GM12878 (cell line): ENCODE measurements around the gene PNMT. TPM values are rescaled to one million over a fixed set of nuclear protein-coding genes. Genes with fewer than 3 reads are reported as not detected.

Experiments
- ATAC-seq: fragments of 200-7000 bp; cut with Tn5 transposase; 3 replicates; pipeline ENCODE4 v1.9.1; 2020; ENCODE audit warnings: mild to moderate bottlenecking, moderate library complexity
- Bru-seq: library from RNA; stranded (reverse); fragments of 400-500 nt; gene quantifications from one replicate; lab custom pipeline; 2021; lab: Mats Ljungman, UMichigan
- BruChase-seq, 2 experiments: library from RNA; stranded (reverse); fragments of 400-500 nt; gene quantifications; one replicate each; lab custom pipeline; 2021; lab: Mats Ljungman, UMichigan
- BruUV-seq: library from RNA; stranded (reverse); fragments of 400-500 nt; replicated peaks from 2 replicates; lab custom pipeline; 2021; lab: Mats Ljungman, UMichigan
- CTCF ChIA-PET: fragments of 300-600 bp; sonication (Branson Sonifier 250); formaldehyde crosslinking; extraction: SDS; loops from one replicate; lab custom pipeline; 2021; ENCODE audit warnings: inconsistent platforms; lab: Yijun Ruan, JAX
- POLR2A ChIA-PET: fragments of 350-600 bp; formaldehyde crosslinking; extraction: SDS; loops from one replicate; lab custom pipeline; 2021; ENCODE audit warnings: inconsistent platforms; lab: Charles Lee
- RAD21 ChIA-PET: fragments of 300-600 bp; sonication (Branson Sonifier 250); formaldehyde crosslinking; loops from one replicate; lab custom pipeline; 2023; ENCODE audit warnings: antibody characterized with exemption; ENCODE audit not compliant: unreplicated experiment; lab: Charles Lee
- SMC1A ChIA-PET: fragments of 300-600 bp; sonication (Branson Sonifier 250); formaldehyde crosslinking; loops from one replicate; lab custom pipeline; 2023; ENCODE audit not compliant: unreplicated experiment, uncharacterized antibody; lab: Charles Lee
- DNase-seq: peaks from one replicate; pipeline ENCODE4 v3.0.0-alpha.2; 2011; ENCODE audit warnings: low read depth, low spot score
- FAIRE-seq: peaks from 3 replicates; lab custom pipeline; 2011; peaks lifted over from hg19 to GRCh38; lab: Jason Lieb, UNC
- H2AFZ ChIP-seq: 2 replicates; pipeline ENCODE4 v1.6.0; 2011; ENCODE audit warnings: low read depth, low read length, control low read depth; ENCODE audit not compliant: control insufficient read depth
- H3K27ac ChIP-seq: 2 replicates; pipeline ENCODE4 v1.5.1; 2011; ENCODE audit warnings: control low read depth; ENCODE audit not compliant: control insufficient read depth, insufficient read depth
- H3K27me3 ChIP-seq, 2 experiments: replicated peaks in 1 of 2; 2 replicates each; pipeline versions ENCODE4 v1.6.0 to v1.6.1; 2011; ENCODE audit warnings: low read length in 1 of 2; ENCODE audit not compliant: control insufficient read depth in 2 of 2, insufficient read depth in 2 of 2
- H3K36me3 ChIP-seq, 2 experiments: 2 replicates each; pipeline ENCODE4 v1.5.1; 2011; ENCODE audit warnings: low read length in 1 of 2; ENCODE audit not compliant: control insufficient read depth in 2 of 2, insufficient read depth in 2 of 2
- H3K4me1 ChIP-seq: 2 replicates; pipeline ENCODE4 v1.6.1; 2011; ENCODE audit warnings: mild to moderate bottlenecking, low read length, moderate library complexity, mixed read lengths; ENCODE audit not compliant: control insufficient read depth, insufficient read depth
- H3K4me2 ChIP-seq: 2 replicates; pipeline ENCODE4 v1.6.0; 2011; ENCODE audit warnings: control low read depth; ENCODE audit not compliant: control insufficient read depth, insufficient read depth
- H3K4me3 ChIP-seq: fragments of 200-600 bp; sonication (generic); 2 replicates; pipeline ENCODE4 v1.5.1; 2016
- H3K79me2 ChIP-seq: 2 replicates; pipeline ENCODE4 v1.6.0; 2011; ENCODE audit warnings: low read length; ENCODE audit not compliant: control insufficient read depth, insufficient read depth
- H3K9ac ChIP-seq: 2 replicates; pipeline ENCODE4 v1.8.0; 2011; ENCODE audit warnings: low read length, control low read depth, mixed read lengths; ENCODE audit not compliant: control insufficient read depth, insufficient read depth
- H3K9me3 ChIP-seq: replicated peaks from 3 replicates; pipeline ENCODE4 v1.5.1; 2011; ENCODE audit warnings: mild to moderate bottlenecking, low read length; ENCODE audit not compliant: control insufficient read depth, insufficient read depth
- H4K20me1 ChIP-seq: 2 replicates; pipeline ENCODE4 v1.6.0; 2011; ENCODE audit not compliant: control insufficient read depth, insufficient read depth
- CBFB ChIP-seq: IDR thresholded peaks from 2 replicates; pipeline ENCODE4 v1.6.1; 2016; ENCODE audit warnings: antibody characterized with exemption, low read depth
- CHD1 ChIP-seq: IDR thresholded peaks from 2 replicates; pipeline ENCODE4 v1.6.1; 2012; ENCODE audit warnings: low read depth, low read length, improper control_type of control experiment
- CTCF ChIP-seq, 3 experiments: IDR thresholded peaks in 2 of 3; conservative IDR thresholded peaks in 1 of 3; 2 replicates each; pipeline ENCODE4 v1.5.1; 2011; ENCODE audit warnings: low read depth in 3 of 3, low read length in 3 of 3, mild to moderate bottlenecking in 3 of 3, control low read depth in 2 of 3, moderate library complexity in 2 of 3, inconsistent platforms in 1 of 3, mixed read lengths in 1 of 3; ENCODE audit not compliant: control insufficient read depth in 2 of 3, insufficient read depth in 1 of 3; ENCODE audit errors: extremely low read depth in 1 of 3
- FOXM1 ChIP-seq: IDR thresholded peaks from 2 replicates; pipeline ENCODE4 v1.6.1; 2012; ENCODE audit warnings: low read depth, mild to moderate bottlenecking, inconsistent platforms, low read length, moderate library complexity
- KDM1A ChIP-seq: fragments of 200-600 bp; sonication (generic); IDR thresholded peaks from 2 replicates; pipeline ENCODE4 v1.6.1; 2016; ENCODE audit warnings: borderline replicate concordance
- MXI1 ChIP-seq: fragments of 150-350 bp; IDR thresholded peaks from 2 replicates; pipeline ENCODE4 v1.6.1; 2011; ENCODE audit warnings: low read depth, mild to moderate bottlenecking, inconsistent platforms, low read length, improper control_type of control experiment
- NBN ChIP-seq: fragments of 450-650 bp; IDR thresholded peaks from 2 replicates; pipeline ENCODE4 v1.6.1; 2016
- NFXL1 ChIP-seq: fragments of 450-650 bp; IDR thresholded peaks from 2 replicates; pipeline ENCODE4 v1.6.1; 2017; ENCODE audit warnings: antibody characterized with exemption, mild to moderate bottlenecking, borderline replicate concordance
- SRF ChIP-seq, 2 experiments: IDR thresholded peaks; 2 replicates each; pipeline ENCODE4 v1.6.1; 2011; ENCODE audit warnings: low read depth in 2 of 2, low read length in 2 of 2, mild to moderate bottlenecking in 1 of 2, moderate library complexity in 1 of 2
- ZBED1 ChIP-seq: IDR thresholded peaks from 2 replicates; pipeline ENCODE4 v1.6.1; 2016; ENCODE audit warnings: borderline replicate concordance
- WGBS: methylation state at CpG from one replicate; pipeline ENCODE4 v1.1.6; 2016; ENCODE audit warnings: low lambda C conversion rate; ENCODE audit not compliant: insufficient replicate concordance, insufficient coverage; ENCODE audit errors: missing lambda C conversion rate; 5-methylcytosine and 5-hydroxymethylcytosine counted together
- in situ Hi-C: fragments of 300-500 bp; cut with MboI; formaldehyde crosslinking; loops from 9 replicates; pipeline ENCODE4 v1.14.3; 2018; ENCODE audit warnings: mixed read lengths
- intact Hi-C: fragments of 100-400 bp; cut with micrococcal nuclease; formaldehyde crosslinking; loops from one replicate; pipeline ENCODE4 v1.14.2; 2022; ENCODE audit not compliant: unreplicated experiment
- long read RNA-seq, 2 experiments: library from polyadenylated mRNA; unstranded; transcript quantifications; one replicate each; pipeline ENCODE4 v2.0.0, GENCODE V29; 2019 to 2020
- polyA minus RNA-seq, 3 experiments: library from RNA; depleted of rRNA, polyadenylated mRNA; stranded (reverse); fragments of >200 nt; gene quantifications; 2 replicates each; pipeline ENCODE4 v1.2.3, GENCODE V29; 2011
- polyA plus RNA-seq, 11 experiments: library from polyadenylated mRNA; depleted of rRNA in 4 of 11; unstranded in 6 of 11; stranded (reverse) in 5 of 11; fragments of >200 nt; fragmentation: Nextera tagmentation in 4 of 11; fragmentation: Illumina TruSeq in 1 of 11; extraction: Ambion mirVana in 4 of 11; extraction: Trizol in 1 of 11; gene quantifications; 1 replicate in 1 of 11; 2 replicates in 10 of 11; pipeline versions ENCODE4 v1.2.1 to v1.2.3, GENCODE V29; 2011 to 2016; ENCODE audit warnings: inconsistent platforms in 2 of 11, missing spikeins in 2 of 11, low read depth in 1 of 11
- total RNA-seq, 4 experiments: library from RNA; depleted of rRNA in 3 of 4; stranded (reverse); fragments of >200 nt in 3 of 4; fragmentation: Illumina TruSeq in 1 of 4; extraction: Trizol in 1 of 4; gene quantifications; 2 replicates each; pipeline versions ENCODE4 v1.2.1 to v1.2.3, GENCODE V29; 2013 to 2021
- TF ChIP-seq, protein P1 (sequence below): fragments of 450-650 bp; IDR thresholded peaks from 2 replicates; pipeline ENCODE4 v1.6.1; 2018; ENCODE audit warnings: mild to moderate bottlenecking, low read depth, moderate library complexity; ENCODE audit not compliant: partially characterized antibody

The PNMT gene, protein sequence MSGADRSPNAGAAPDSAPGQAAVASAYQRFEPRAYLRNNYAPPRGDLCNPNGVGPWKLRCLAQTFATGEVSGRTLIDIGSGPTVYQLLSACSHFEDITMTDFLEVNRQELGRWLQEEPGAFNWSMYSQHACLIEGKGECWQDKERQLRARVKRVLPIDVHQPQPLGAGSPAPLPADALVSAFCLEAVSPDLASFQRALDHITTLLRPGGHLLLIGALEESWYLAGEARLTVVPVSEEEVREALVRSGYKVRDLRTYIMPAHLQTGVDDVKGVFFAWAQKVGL
- not detected in 2 replicates for total RNA-seq (2013; cell fraction: nucleolus; rRNA removed)
- total RNA-seq (2014; rRNA removed) (not detected in 2 replicates), total RNA-seq (2014; rRNA removed; fragmentation: Illumina TruSeq; extraction: Trizol) (not detected in 2 replicates), total RNA-seq (2021) (not detected in 2 replicates), polyA plus RNA-seq (2011; rRNA removed) (not detected in 2 replicates), polyA plus RNA-seq (2014; fragmentation: Illumina TruSeq; extraction: Trizol) (not detected in 2 replicates), polyA plus RNA-seq (2014; fragmentation: Nextera tagmentation; extraction: Ambion mirVana) (not detected), polyA plus RNA-seq (2014; rRNA removed) (0.24 TPM in 1 of 2 replicates, not detected in the other), polyA plus RNA-seq (2016; fragmentation: Nextera tagmentation; extraction: Ambion mirVana) (not detected), polyA minus RNA-seq (2011; rRNA and poly(A)+ RNA removed) (not detected in 2 replicates), Bru-seq, nascent RNA (not detected), BruChase-seq, experiment 1, labeled RNA remaining after a 6-hour chase (not detected), BruChase-seq, experiment 2, labeled RNA remaining after a 2-hour chase (not detected)
- not detected for polyA plus RNA-seq (2011; ENCODE audit: low read depth)
- polyA plus RNA-seq (2011; cell fraction: cytosol; rRNA removed), result not detected in 2 replicates
- 0.12 TPM in 1 of 2 replicates, not detected in the other for polyA plus RNA-seq (2011; cell fraction: nucleus; rRNA removed)
- polyA plus RNA-seq (2012), result not detected in 2 replicates
- polyA minus RNA-seq (2011; cell fraction: cytosol; rRNA and poly(A)+ RNA removed), result not detected in 2 replicates
- not detected in 2 replicates for polyA minus RNA-seq (2011; cell fraction: nucleus; rRNA and poly(A)+ RNA removed)
- long read RNA-seq, experiment 1, result 0 reads
- long read RNA-seq, experiment 2, result 0 reads

DNA sequence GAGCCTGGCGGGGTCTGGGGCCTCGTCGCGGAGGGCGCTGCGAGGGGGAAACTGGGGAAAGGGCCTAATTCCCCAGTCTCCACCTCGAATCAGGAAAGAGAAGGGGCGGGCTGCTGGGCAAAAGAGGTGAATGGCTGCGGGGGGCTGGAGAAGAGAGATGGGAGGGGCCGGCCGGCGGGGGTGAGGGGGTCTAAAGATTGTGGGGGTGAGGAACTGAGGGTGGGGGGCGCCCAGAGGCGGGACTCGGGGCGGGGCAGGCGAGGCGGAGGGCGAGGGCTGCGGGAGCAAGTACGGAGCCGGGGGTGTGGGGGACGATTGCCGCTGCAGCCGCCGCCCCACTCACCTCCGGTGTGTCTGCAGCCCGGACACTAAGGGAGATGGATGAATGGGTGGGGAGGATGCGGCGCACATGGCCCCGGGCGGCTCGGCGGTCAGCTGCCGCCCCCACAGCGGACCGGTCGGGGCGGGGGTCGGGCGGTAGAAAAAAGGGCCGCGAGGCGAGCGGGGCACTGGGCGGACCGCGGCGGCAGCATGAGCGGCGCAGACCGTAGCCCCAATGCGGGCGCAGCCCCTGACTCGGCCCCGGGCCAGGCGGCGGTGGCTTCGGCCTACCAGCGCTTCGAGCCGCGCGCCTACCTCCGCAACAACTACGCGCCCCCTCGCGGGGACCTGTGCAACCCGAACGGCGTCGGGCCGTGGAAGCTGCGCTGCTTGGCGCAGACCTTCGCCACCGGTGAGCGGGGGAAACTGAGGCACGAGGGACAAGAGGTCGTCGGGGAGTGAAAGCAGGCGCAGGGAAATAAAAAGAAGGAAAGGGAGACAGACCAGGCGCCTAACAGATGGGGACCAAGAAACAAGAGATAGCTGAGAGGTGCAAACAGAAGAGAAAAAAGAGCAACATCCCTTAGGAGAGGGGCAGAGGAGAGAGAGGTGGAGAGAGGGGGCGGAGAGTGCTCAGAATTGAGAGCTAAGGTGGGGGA is at the start of gene PNMT:
Gene PNMT, plus strand, starts transcription at position 509 of the 980 bp plus-strand sequence. Its CDS starts 23 bp downstream, at position 532.
- RAD21 ChIA-PET, result interaction anchor here (0.9 to 1.1 kb wide), 2 partner anchors 20 to 62 kb away, joined by 3 to 4 read pairs; partner anchors contain the start of genes MIEN1 and PGAP3
- BruUV-seq, result no TSS peak
- Histone ChIP-seq H3K4me3 (peak within 1 kb of the TSS; percentile 44; the same call in 1 of the 2 replicates), H3K27me3 (peaks cover 4 to 6% of the 10 kb centered on the region in 2 experiments; a peak in 3 of 4 replicates), H3K4me2 (peak within 1 kb of the TSS; percentile 71; the same call in 1 of the 2 replicates), H3K79me2 (no peaks in the 10 kb centered on the region), H3K27ac (no peak within 1 kb of the TSS), H2AFZ (peak within 1 kb of the TSS; percentile 58), H3K9ac (no peak within 1 kb of the TSS), H4K20me1 (no peaks in the 10 kb centered on the region; the same call in 1 of the 2 replicates), H3K36me3 (no peaks in the 10 kb centered on the region; a peak in 2 of 4 replicates), H3K4me1 (no peaks in the 10 kb centered on the region), H3K9me3 (no peaks in the 10 kb centered on the region)
- POLR2A ChIA-PET, result interaction anchor here (0.6 kb wide), 1 partner anchor 87 kb away, joined by 3 read pairs; no protein-coding TSS in a partner anchor
- ATAC-seq (peak; percentile 82), DNase-seq (no peak), FAIRE-seq (no peak)
- WGBS, result 2% methylated on average over 47 of the region's 85 CpGs
- CTCF ChIA-PET, result interaction anchor here (0.8 to 9.1 kb wide), 10 partner anchors 9 to 196 kb away, joined by 3 to 114 read pairs (median 4); partner anchors contain the start of genes IKZF3, MIEN1 and STARD3
- SMC1A ChIA-PET, result interaction anchor here (0.6 to 1.5 kb wide), 5 partner anchors 19 to 47 kb away, joined by 3 to 6 read pairs (median 4); partner anchors contain the start of gene PGAP3
- in situ Hi-C loops (no loop called here), intact Hi-C loops (no loop called here)
- TF ChIP-seq FOXM1 (no peak), MXI1 (no peak), CTCF (IDR thresholded peaks at IDR 0.05 in 2 of 3, conservative IDR thresholded peaks at IDR 0.05 in 1 of 3; ENCODE audit: control insufficient read depth in 2 of 3, extremely low read depth in 1 of 3, insufficient read depth in 1 of 3, low read depth in 3 of 3, low read length in 3 of 3) (peak; percentile 57 to 73 (median 62)), KDM1A (no peak), CBFB (no peak), NBN (0 out of 2 replicates have a peak, but pooled peaks have one; percentile 41), ZBED1 (no peak), CHD1 (no peak), NFXL1 (no peak), SRF (IDR thresholded peaks at IDR 0.05; ENCODE audit: low read depth in 2 of 2, low read length in 2 of 2) (no peak)
- TF ChIP-seq, protein P1, sequence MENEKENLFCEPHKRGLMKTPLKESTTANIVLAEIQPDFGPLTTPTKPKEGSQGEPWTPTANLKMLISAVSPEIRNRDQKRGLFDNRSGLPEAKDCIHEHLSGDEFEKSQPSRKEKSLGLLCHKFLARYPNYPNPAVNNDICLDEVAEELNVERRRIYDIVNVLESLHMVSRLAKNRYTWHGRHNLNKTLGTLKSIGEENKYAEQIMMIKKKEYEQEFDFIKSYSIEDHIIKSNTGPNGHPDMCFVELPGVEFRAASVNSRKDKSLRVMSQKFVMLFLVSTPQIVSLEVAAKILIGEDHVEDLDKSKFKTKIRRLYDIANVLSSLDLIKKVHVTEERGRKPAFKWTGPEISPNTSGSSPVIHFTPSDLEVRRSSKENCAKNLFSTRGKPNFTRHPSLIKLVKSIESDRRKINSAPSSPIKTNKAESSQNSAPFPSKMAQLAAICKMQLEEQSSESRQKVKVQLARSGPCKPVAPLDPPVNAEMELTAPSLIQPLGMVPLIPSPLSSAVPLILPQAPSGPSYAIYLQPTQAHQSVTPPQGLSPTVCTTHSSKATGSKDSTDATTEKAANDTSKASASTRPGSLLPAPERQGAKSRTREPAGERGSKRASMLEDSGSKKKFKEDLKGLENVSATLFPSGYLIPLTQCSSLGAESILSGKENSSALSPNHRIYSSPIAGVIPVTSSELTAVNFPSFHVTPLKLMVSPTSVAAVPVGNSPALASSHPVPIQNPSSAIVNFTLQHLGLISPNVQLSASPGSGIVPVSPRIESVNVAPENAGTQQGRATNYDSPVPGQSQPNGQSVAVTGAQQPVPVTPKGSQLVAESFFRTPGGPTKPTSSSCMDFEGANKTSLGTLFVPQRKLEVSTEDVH, result no peak
